H1 (cell line): ENCODE results near the gene PPP1R7. TPM values are rescaled to one million over a fixed set of nuclear protein-coding genes. Genes with fewer than 3 reads are reported as not detected.

ENCODE experiments used
- CREB1 ChIP-seq: IDR thresholded peaks from 2 replicates; pipeline ENCODE4 v1.6.1; 2012; ENCODE audit warnings: inconsistent platforms
- NANOG ChIP-seq: IDR thresholded peaks from 2 replicates; pipeline ENCODE4 v1.6.1; 2011; ENCODE audit warnings: low read length, low read depth, mild to moderate bottlenecking, inconsistent platforms; ENCODE audit not compliant: insufficient read depth, poor library complexity, severe bottlenecking
- POU5F1 ChIP-seq: IDR thresholded peaks from 2 replicates; pipeline ENCODE4 v1.6.1; 2011; ENCODE audit warnings: low read depth, mild to moderate bottlenecking, low read length, moderate library complexity
- polyA plus RNA-seq, 7 experiments: library from polyadenylated mRNA; depleted of rRNA in 3 of 7; stranded (reverse) in 5 of 7; unstranded in 2 of 7; fragments of >200 nt in 5 of 7; fragments of 200-250 nt in 2 of 7; gene quantifications; 1 replicate in 5 of 7; 2 replicates in 1 of 7; 4 replicates in 1 of 7; pipeline versions ENCODE4 v1.2.1 to v1.2.3, GENCODE V29; 2011 to 2013; ENCODE audit warnings: missing spikeins in 2 of 7, mixed read lengths in 2 of 7
- total RNA-seq: library from RNA; stranded (reverse); fragmentation: NEBNext Ultra II Directional; extraction: Animal tissue kit (Norgen Biotek cat#: 25700); gene quantifications from 2 replicates; pipeline ENCODE4 v1.2.1, GENCODE V29; 2021

Gene PPP1R7
- total and polyA plus RNA-seq, 2 of the 8 experiments (the other 6 are each of a cell fraction or from before 2014, with no cell fraction given) = 22.2 to 64.0 TPM

GRCh38 chr2:241178961-241179360 is 28.7 kb downstream of the PPP1R7 start (continued):
- no peak for TF ChIP-seq NANOG
- TF ChIP-seq POU5F1 = no peak
- no peak for TF ChIP-seq CREB1
